ENCODE data around the gene NAGLU.
"Not testable (repeated sequence)": the region's sequence is repeated elsewhere in the genome, so short reads cannot be mapped to it uniquely, and the experiment has no call there.

GRCh38 chr17:42545755-42546505 lies 9.9 kb downstream of the NAGLU start:
- TF ChIP-seq CTCF (conservative IDR thresholded peaks at IDR 0.05; ENCODE audit: low read depth in 2 of 2); NANOG (IDR thresholded peaks at IDR 0.05; ENCODE audit: borderline replicate concordance); POLR2AphosphoS5 (IDR thresholded peaks at IDR 0.05; ENCODE audit: low read depth); ZNF114 (CRISPR knock-in tag; IDR thresholded peaks at IDR 0.05); ETS1 (IDR thresholded peaks at IDR 0.05); EZH2phosphoT487 (IDR thresholded peaks at IDR 0.05; ENCODE audit: unreplicated experiment); JUNB (IDR thresholded peaks at IDR 0.05; ENCODE audit: unreplicated experiment): not testable (repeated sequence)
